ENCODE measurements around the gene GM2A. TPM values are rescaled to one million over a fixed set of nuclear protein-coding genes. Genes with fewer than 3 reads are reported as not detected.

The GM2A gene
- total and polyA plus RNA-seq, 2 of the 13 experiments (the other 11 are each of a cell fraction or from before 2014, with no cell fraction given), result 14.6 to 29.6 TPM

DNA sequence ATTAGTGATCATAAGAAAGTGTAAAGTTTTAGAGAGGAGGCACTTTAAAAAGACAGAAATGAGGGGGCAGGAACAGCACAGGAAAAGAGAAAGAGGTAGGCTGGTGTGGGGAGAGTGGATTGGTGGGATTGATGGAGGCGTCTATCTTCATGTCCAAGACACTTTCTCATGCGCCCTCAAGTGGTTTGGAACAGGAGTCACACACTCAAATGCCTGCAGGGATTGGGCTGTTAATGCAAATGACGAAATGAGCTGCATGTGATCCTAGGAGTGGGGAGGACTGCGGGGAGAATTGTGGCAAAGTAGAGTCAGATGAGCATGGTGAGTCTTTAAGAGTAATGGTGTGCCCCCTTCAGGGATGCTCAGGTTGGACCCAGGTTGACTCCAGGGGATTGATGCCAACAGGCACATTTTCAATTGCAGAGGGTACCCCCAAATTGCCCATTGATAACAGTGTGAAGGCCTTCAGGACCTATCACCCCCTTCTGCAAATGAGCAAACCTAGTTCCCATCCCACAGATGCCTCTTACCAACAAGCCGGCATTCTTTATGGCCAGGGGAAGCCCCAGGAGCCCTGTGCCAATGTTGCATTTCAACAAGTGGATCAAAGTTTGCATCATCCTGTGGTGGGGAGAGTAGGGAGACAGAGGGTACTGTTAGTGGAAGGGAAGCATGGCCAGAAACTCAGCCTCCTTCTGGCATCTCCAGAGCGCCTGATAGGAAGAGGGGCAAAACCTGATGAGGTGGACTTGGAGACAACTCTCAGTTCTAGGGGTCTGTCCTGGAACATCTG is 45.3 kb downstream of the GM2A start (continued):
- TF ChIP-seq, protein P1, sequence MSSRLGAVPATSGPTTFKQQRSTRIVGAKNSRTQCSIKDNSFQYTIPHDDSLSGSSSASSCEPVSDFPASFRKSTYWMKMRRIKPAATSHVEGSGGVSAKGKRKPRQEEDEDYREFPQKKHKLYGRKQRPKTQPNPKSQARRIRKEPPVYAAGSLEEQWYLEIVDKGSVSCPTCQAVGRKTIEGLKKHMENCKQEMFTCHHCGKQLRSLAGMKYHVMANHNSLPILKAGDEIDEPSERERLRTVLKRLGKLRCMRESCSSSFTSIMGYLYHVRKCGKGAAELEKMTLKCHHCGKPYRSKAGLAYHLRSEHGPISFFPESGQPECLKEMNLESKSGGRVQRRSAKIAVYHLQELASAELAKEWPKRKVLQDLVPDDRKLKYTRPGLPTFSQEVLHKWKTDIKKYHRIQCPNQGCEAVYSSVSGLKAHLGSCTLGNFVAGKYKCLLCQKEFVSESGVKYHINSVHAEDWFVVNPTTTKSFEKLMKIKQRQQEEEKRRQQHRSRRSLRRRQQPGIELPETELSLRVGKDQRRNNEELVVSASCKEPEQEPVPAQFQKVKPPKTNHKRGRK (CRISPR knock-in tag; IDR thresholded peaks at IDR 0.05), result no peak
- peak; percentile 43; the same call in 1 of the 2 replicates for TF ChIP-seq SMC3 (IDR thresholded peaks at IDR 0.05; ENCODE audit: low read length)
- no peak for TF ChIP-seq ZFP1 (CRISPR knock-in tag; IDR thresholded peaks at IDR 0.05)
- TF ChIP-seq, protein P2, sequence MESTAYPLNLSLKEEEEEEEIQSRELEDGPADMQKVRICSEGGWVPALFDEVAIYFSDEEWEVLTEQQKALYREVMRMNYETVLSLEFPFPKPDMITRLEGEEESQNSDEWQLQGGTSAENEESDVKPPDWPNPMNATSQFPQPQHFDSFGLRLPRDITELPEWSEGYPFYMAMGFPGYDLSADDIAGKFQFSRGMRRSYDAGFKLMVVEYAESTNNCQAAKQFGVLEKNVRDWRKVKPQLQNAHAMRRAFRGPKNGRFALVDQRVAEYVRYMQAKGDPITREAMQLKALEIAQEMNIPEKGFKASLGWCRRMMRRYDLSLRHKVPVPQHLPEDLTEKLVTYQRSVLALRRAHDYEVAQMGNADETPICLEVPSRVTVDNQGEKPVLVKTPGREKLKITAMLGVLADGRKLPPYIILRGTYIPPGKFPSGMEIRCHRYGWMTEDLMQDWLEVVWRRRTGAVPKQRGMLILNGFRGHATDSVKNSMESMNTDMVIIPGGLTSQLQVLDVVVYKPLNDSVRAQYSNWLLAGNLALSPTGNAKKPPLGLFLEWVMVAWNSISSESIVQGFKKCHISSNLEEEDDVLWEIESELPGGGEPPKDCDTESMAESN (CRISPR knock-in tag; conservative IDR thresholded peaks at IDR 0.05), result no peak
- TF ChIP-seq, protein P3, sequence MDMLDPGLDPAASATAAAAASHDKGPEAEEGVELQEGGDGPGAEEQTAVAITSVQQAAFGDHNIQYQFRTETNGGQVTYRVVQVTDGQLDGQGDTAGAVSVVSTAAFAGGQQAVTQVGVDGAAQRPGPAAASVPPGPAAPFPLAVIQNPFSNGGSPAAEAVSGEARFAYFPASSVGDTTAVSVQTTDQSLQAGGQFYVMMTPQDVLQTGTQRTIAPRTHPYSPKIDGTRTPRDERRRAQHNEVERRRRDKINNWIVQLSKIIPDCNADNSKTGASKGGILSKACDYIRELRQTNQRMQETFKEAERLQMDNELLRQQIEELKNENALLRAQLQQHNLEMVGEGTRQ (IDR thresholded peaks at IDR 0.05; ENCODE audit: low read depth, low read length), result peak; percentile 29; the same call in 1 of the 2 replicates
- TF ChIP-seq, protein P3 (CRISPR knock-in tag; IDR thresholded peaks at IDR 0.05; ENCODE audit: borderline replicate concordance), result no peak
- TF ChIP-seq SP4 (CRISPR knock-in tag; IDR thresholded peaks at IDR 0.05), result no peak
